CD1c-positive myeloid dendritic cell (primary cell): ENCODE data around the gene LDLRAD3.

Source experiments
- DNase-seq: peaks from one replicate; pipeline ENCODE4 v3.0.0-alpha.2; 2016; ENCODE audit errors: extremely low spot score

The LDLRAD3 gene

GRCh38 chr11:36073411-36074203 is 129.7 kb downstream of the LDLRAD3 start:
- no peak for DNase-seq

- no peak for DNase-seq
Observed at GRCh38 chr11:36074941-36075431, 131.1 kb downstream of the LDLRAD3 start.

GRCh38 chr11:36077368-36077767 is 133.5 kb downstream of the LDLRAD3 start:
- DNase-seq: no peak

- DNase-seq: no peak
Observed at GRCh38 chr11:36077886-36078685, 134.2 kb downstream of the LDLRAD3 start.

GRCh38 chr11:36078686-36079055 is 134.8 kb downstream of the LDLRAD3 start:
- DNase-seq: no peak

- no peak for DNase-seq
Observed at GRCh38 chr11:36079878-36080675, 136.2 kb downstream of the LDLRAD3 start.

GRCh38 chr11:36081274-36081945 is 137.5 kb downstream of the LDLRAD3 start:
- DNase-seq: no peak

GRCh38 chr11:36086366-36086765 is 142.5 kb downstream of the LDLRAD3 start:
- DNase-seq: no peak

GRCh38 chr11:36088266-36088972 is 144.6 kb downstream of the LDLRAD3 start:
- DNase-seq: no peak

- DNase-seq: no peak
Observed at GRCh38 chr11:36089920-36090319, 146.1 kb downstream of the LDLRAD3 start.

- no peak for DNase-seq
Observed at GRCh38 chr11:36090356-36091109, 146.7 kb downstream of the LDLRAD3 start.

- DNase-seq: no peak
Observed at GRCh38 chr11:36091256-36091811, 147.5 kb downstream of the LDLRAD3 start.

GRCh38 chr11:36092314-36093030 is 148.6 kb downstream of the LDLRAD3 start:
- DNase-seq: no peak

GRCh38 chr11:36093548-36093947 is 149.7 kb downstream of the LDLRAD3 start:
- no peak for DNase-seq

GRCh38 chr11:36094164-36094563 is 150.3 kb downstream of the LDLRAD3 start:
- DNase-seq: no peak

GRCh38 chr11:36095716-36096115 is 151.9 kb downstream of the LDLRAD3 start:
- no peak for DNase-seq

- no peak for DNase-seq
Observed at GRCh38 chr11:36097219-36097650, 153.4 kb downstream of the LDLRAD3 start.

- no peak for DNase-seq
Observed at GRCh38 chr11:36098087-36098486, 154.2 kb downstream of the LDLRAD3 start.

GRCh38 chr11:36098853-36099375 is 155.1 kb downstream of the LDLRAD3 start:
- no peak for DNase-seq
